Caco-2 (cell line): ENCODE results near the gene FOXP1. TPM values are rescaled to one million over a fixed set of nuclear protein-coding genes. Genes with fewer than 3 reads are reported as not detected.

Experiments used
- BruUV-seq: library from RNA; stranded (reverse); fragments of 400-500 nt; replicated peaks from 2 replicates; lab custom pipeline; 2021; lab: Mats Ljungman, UMichigan
- CTCF ChIA-PET: fragments of 300-600 bp; sonication (Branson Sonifier 250); formaldehyde crosslinking; loops from one replicate; lab custom pipeline; 2022; ENCODE audit warnings: antibody characterized with exemption; lab: Charles Lee
- POLR2A ChIA-PET: fragments of 300-600 bp; sonication (Branson Sonifier 250); formaldehyde crosslinking; loops from one replicate; lab custom pipeline; 2022; ENCODE audit warnings: antibody characterized with exemption; lab: Charles Lee
- DNase-seq, 2 experiments: peaks; one replicate each; pipeline versions ENCODE4 v3.0.0 to v3.0.0-alpha.2; 2020 to 2022
- H3K27me3 ChIP-seq: replicated peaks from 2 replicates; pipeline ENCODE4 v1.6.0; 2011; ENCODE audit warnings: low read length; ENCODE audit not compliant: control insufficient read depth, insufficient read depth
- H3K36me3 ChIP-seq: 2 replicates; pipeline ENCODE4 v1.5.1; 2011; ENCODE audit warnings: low read length; ENCODE audit not compliant: control insufficient read depth, insufficient read depth
- H3K4me1 ChIP-seq: fragments of 250-450 bp; sonication (Bioruptor Pico); 2 replicates; pipeline ENCODE4 v1.5.1; 2020; ENCODE audit warnings: mild to moderate bottlenecking
- H3K4me3 ChIP-seq: 2 replicates; pipeline ENCODE4 v1.5.1; 2011; ENCODE audit warnings: low read depth, mild to moderate bottlenecking, control low read depth, low read length
- H3K9me3 ChIP-seq: fragments of 250-450 bp; sonication (Bioruptor Pico); 2 replicates; pipeline ENCODE4 v1.5.1; 2020; ENCODE audit warnings: mild to moderate bottlenecking, moderate library complexity
- H3K27ac Mint-ChIP-seq: one replicate; pipeline ENCODE4 v1.8.0; 2022; ENCODE audit warnings: mixed read lengths; ENCODE audit not compliant: unreplicated experiment
- H3K27me3 Mint-ChIP-seq: one replicate; pipeline ENCODE4 v1.8.0; 2022; ENCODE audit warnings: mixed read lengths; ENCODE audit not compliant: insufficient read depth, unreplicated experiment
- H3K36me3 Mint-ChIP-seq: one replicate; pipeline ENCODE4 v1.8.0; 2022; ENCODE audit warnings: mild to moderate bottlenecking, mixed read lengths; ENCODE audit not compliant: insufficient read depth, unreplicated experiment
- H3K4me1 Mint-ChIP-seq: one replicate; pipeline ENCODE4 v1.8.0; 2022; ENCODE audit warnings: low read depth, mixed read lengths; ENCODE audit not compliant: unreplicated experiment
- H3K4me3 Mint-ChIP-seq: one replicate; pipeline ENCODE4 v1.8.0; 2022; ENCODE audit warnings: mild to moderate bottlenecking, moderate library complexity, mixed read lengths; ENCODE audit not compliant: unreplicated experiment
- H3K9me3 Mint-ChIP-seq: one replicate; pipeline ENCODE4 v1.8.0; 2022; ENCODE audit warnings: mixed read lengths; ENCODE audit not compliant: unreplicated experiment
- CTCF ChIP-seq, 2 experiments: fragments of 200-600 bp in 1 of 2; IDR thresholded peaks; 1 replicate in 1 of 2; 2 replicates in 1 of 2; pipeline versions ENCODE4 v1.5.1 to v1.8.0; 2011 to 2022; ENCODE audit warnings: antibody characterized with exemption in 1 of 2, control low read depth in 1 of 2, inconsistent platforms in 1 of 2, low read depth in 1 of 2, low read length in 1 of 2, mild to moderate bottlenecking in 1 of 2, moderate library complexity in 1 of 2; ENCODE audit not compliant: insufficient read depth in 1 of 2, severe bottlenecking in 1 of 2, unreplicated experiment in 1 of 2
- intact Hi-C: fragments of 100-400 bp; cut with micrococcal nuclease; formaldehyde crosslinking; loops from one replicate; pipeline ENCODE4 v1.10.0; 2022; ENCODE audit not compliant: unreplicated experiment
- total RNA-seq: library from RNA; stranded (reverse); gene quantifications from 2 replicates; pipeline ENCODE4 v1.2.3, GENCODE V29; 2022

FOXP1 gene
- total RNA-seq, 1 experiment from 2014 or later, result 131 TPM

GRCh38 chr3:71356265-71356664, 227.3 kb downstream of the FOXP1 start:
- Mint-ChIP-seq H3K27me3 (no peaks in the 10 kb centered on the region), H3K4me3 (no peak overlapping the region), H3K4me1 (no peaks in the 10 kb centered on the region), H3K27ac (no peak overlapping the region), H3K9me3 (no peaks in the 10 kb centered on the region), H3K36me3 (no peaks in the 10 kb centered on the region)
- TF ChIP-seq CTCF (IDR thresholded peaks at IDR 0.05; ENCODE audit: insufficient read depth in 1 of 2, low read depth in 1 of 2, low read length in 1 of 2, severe bottlenecking in 1 of 2, unreplicated experiment in 1 of 2), result no peak
- no peaks in the 10 kb centered on the region for H3K27me3 ChIP-seq
- H3K4me1 ChIP-seq, result 0 out of 2 replicates have a peak, but pooled peaks cover 5% of the 10 kb centered on the region
- no peak overlapping the region for H3K4me3 ChIP-seq
- no TSS peak for BruUV-seq
- ChIA-PET POLR2A (interaction anchor here (0.5 to 0.7 kb wide), 2 partner anchors 16 to 31 kb away, joined by 4 to 17 read pairs; no protein-coding TSS in a partner anchor), CTCF (interaction anchor here (0.6 to 0.7 kb wide), 2 partner anchors 229 to 348 kb away, joined by 3 to 4 read pairs; no protein-coding TSS in a partner anchor)
- H3K9me3 ChIP-seq, result no peaks in the 10 kb centered on the region
- intact Hi-C loops, result no loop called here
- DNase-seq, result no peak
- no peaks in the 10 kb centered on the region for H3K36me3 ChIP-seq

- Mint-ChIP-seq H3K36me3 (no peaks in the 10 kb centered on the region), H3K4me3 (no peak overlapping the region), H3K27ac (no peak overlapping the region), H3K4me1 (no peaks in the 10 kb centered on the region), H3K27me3 (no peaks in the 10 kb centered on the region), H3K9me3 (no peaks in the 10 kb centered on the region)
- Histone ChIP-seq H3K4me1 (0 out of 2 replicates have a peak, but pooled peaks cover 6% of the 10 kb centered on the region), H3K4me3 (no peak overlapping the region), H3K36me3 (no peaks in the 10 kb centered on the region), H3K9me3 (no peaks in the 10 kb centered on the region), H3K27me3 (no peaks in the 10 kb centered on the region)
- ChIA-PET CTCF (interaction anchor here (0.6 to 0.7 kb wide), 2 partner anchors 230 to 347 kb away, joined by 3 to 4 read pairs; no protein-coding TSS in a partner anchor), POLR2A (interaction anchor here (0.5 to 0.7 kb wide), 2 partner anchors 16 to 31 kb away, joined by 4 to 17 read pairs; no protein-coding TSS in a partner anchor)
- intact Hi-C loops, result no loop called here
- no peak for DNase-seq
- no peak for TF ChIP-seq CTCF (IDR thresholded peaks at IDR 0.05; ENCODE audit: insufficient read depth in 1 of 2, low read depth in 1 of 2, low read length in 1 of 2, severe bottlenecking in 1 of 2, unreplicated experiment in 1 of 2)
- BruUV-seq, result no TSS peak
Measured at GRCh38 chr3:71355862-71356261, 227.7 kb downstream of the FOXP1 start.

GRCh38 chr3:71355037-71355436, 228.5 kb downstream of the FOXP1 start:
- no peak for TF ChIP-seq CTCF (IDR thresholded peaks at IDR 0.05; ENCODE audit: insufficient read depth in 1 of 2, low read depth in 1 of 2, low read length in 1 of 2, severe bottlenecking in 1 of 2, unreplicated experiment in 1 of 2)
- H3K27ac Mint-ChIP-seq, result no peak overlapping the region
- no peaks in the 10 kb centered on the region for H3K27me3 Mint-ChIP-seq
- intact Hi-C loops, result no loop called here
- POLR2A ChIA-PET, result no interaction called here
- Histone ChIP-seq H3K27me3 (no peaks in the 10 kb centered on the region), H3K4me3 (no peak overlapping the region), H3K9me3 (no peaks in the 10 kb centered on the region), H3K36me3 (no peaks in the 10 kb centered on the region), H3K4me1 (0 out of 2 replicates have a peak, but pooled peaks cover 6% of the 10 kb centered on the region)
- no TSS peak for BruUV-seq
- no peaks in the 10 kb centered on the region for H3K4me1 Mint-ChIP-seq
- CTCF ChIA-PET, result no interaction called here
- no peaks in the 10 kb centered on the region for H3K36me3 Mint-ChIP-seq
- no peaks in the 10 kb centered on the region for H3K9me3 Mint-ChIP-seq
- H3K4me3 Mint-ChIP-seq, result no peak overlapping the region
- no peak for DNase-seq
